Left ventricle myocardium superior (tissue), 1 donor: ENCODE measurements around the gene WNT7B. TPM values are rescaled to one million over a fixed set of nuclear protein-coding genes. Genes with fewer than 3 reads are reported as not detected.
"Not testable (repeated sequence)": the region's sequence is repeated elsewhere in the genome, so short reads cannot be mapped to it uniquely, and the experiment has no call there.

Experiments used
- ATAC-seq: fragments of 200-7000 bp; cut with Tn5 transposase; one replicate; pipeline ENCODE4 v1.9.1; 2020; ENCODE audit warnings: mild to moderate bottlenecking, moderate library complexity
- DNase-seq: peaks from one replicate; pipeline ENCODE4 v3.0.0-alpha.2; 2020
- intact Hi-C: fragments of 100-400 bp; cut with micrococcal nuclease; formaldehyde crosslinking; loops from one replicate; pipeline ENCODE4 v1.11.0; 2022
- total RNA-seq: library from RNA; stranded (reverse); fragmentation: NEBNext Ultra II Directional; extraction: Animal tissue kit (Norgen Biotek cat#: 25700); gene quantifications from one replicate; pipeline ENCODE4 v1.2.1, GENCODE V29; 2021
- donor health status: DM: no; HTN: yes; CAD: no; lungs with severe emphysema.

The WNT7B gene
- total RNA-seq, 1 donor from 2014 or later, result not detected

- no peak for ATAC-seq
- peak; percentile 18 for DNase-seq
- intact Hi-C loops, result loop anchor here (5.0 kb wide), 1 partner anchor 108 kb away; no protein-coding TSS in a partner anchor
These were observed 32.8 kb upstream of the WNT7B start for GRCh38 chr22:46009730-46010129.

DNA sequence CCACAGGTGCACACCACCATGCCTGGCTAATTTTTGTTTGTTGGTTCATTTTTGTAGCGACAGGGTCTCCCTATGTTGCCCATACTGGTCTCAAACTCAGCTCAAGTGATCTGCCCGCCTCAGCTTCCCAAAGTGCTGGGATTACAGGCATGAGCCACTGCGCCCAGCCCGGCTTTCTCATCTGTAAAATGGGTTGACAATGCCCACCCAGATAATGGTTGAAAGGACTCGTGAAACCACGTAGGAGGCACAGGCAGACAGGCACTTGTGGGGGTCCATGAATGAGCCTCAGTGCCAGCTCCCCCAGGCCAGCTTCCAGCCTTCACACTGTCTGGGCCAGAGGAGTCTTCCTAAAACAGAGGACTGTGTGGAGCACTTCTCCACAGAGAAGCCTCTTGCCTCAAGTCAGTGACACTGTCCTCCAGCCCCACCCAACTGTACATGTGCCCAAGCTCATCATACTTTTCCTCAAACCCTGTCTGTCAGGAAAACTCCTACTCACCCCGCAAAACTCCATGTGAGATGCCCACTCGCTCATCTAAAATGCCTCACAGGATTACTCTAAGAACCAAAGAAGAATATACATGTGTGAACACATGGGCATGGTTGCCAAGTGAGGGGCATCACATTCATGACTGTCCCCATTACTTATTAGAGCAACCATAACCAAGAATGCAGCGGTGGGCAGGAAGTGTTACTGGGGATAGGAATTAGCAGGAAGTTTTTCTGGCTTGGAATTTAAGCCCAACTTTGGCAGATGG lies 32.1 kb upstream of the WNT7B start:
- peak; percentile 24 for DNase-seq

GRCh38 chr22:46008291-46008690 lies 31.3 kb upstream of the WNT7B start:
- intact Hi-C loops, result loop anchor here (5.0 kb wide), 1 partner anchor 109 kb away; no protein-coding TSS in a partner anchor
- DNase-seq, result no peak
- no peak for ATAC-seq

More for the DNA sequence above, 32.1 kb upstream of the WNT7B start:
- intact Hi-C loops, result loop anchor here (5.0 kb wide), 1 partner anchor 108 kb away; no protein-coding TSS in a partner anchor
- no peak for ATAC-seq

- peak; percentile 78 for ATAC-seq
- intact Hi-C loops, result loop anchor here (5.0 kb wide), 1 partner anchor 109 kb away; no protein-coding TSS in a partner anchor
- peak; percentile 91 for DNase-seq
These were observed 30.9 kb upstream of the WNT7B start for GRCh38 chr22:46007848-46008261.

GRCh38 chr22:46007003-46007847 lies 30.3 kb upstream of the WNT7B start:
- intact Hi-C loops, result loop anchor here (5.0 kb wide), 1 partner anchor 110 kb away; no protein-coding TSS in a partner anchor
- ATAC-seq (peak; percentile 57), DNase-seq (peak; percentile 76)

- intact Hi-C loops, result loop anchor here (5.0 kb wide), 1 partner anchor 111 kb away; no protein-coding TSS in a partner anchor
- peak; percentile 97 for DNase-seq
- peak; percentile 67 for ATAC-seq
These were observed 29.5 kb upstream of the WNT7B start for GRCh38 chr22:46006379-46007002.

DNA sequence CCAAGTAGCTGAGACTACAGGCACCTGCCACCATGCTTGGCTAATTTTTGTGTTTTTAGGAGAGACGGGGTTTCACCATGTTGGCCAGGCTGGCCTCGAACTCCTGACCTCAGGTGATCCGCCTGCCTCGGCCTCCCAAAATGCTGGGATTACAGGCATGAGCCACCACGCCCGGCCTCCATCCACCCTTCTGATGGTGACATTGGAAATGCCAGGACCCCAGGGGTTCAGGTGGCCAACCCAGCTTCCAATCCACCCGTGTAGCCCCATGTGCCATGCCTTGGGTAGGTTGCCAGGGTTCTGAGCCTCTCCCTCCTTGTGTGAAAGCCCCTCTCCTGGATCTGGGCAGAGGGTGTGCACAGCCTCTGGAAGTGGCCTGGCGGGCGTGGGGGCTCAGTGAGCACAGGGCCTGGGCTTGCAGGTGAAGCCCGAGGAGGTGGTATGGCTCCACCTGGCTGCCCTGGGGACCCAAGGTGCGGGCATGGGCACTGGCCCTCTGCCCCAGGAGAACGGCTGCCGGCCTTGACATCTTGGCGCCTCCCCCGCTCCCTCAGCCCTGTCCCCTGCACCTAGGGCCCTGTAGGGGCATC lies 28.2 kb upstream of the WNT7B start:
- DNase-seq, result peak; percentile 32

GRCh38 chr22:46004105-46004866 lies 27.3 kb upstream of the WNT7B start:
- DNase-seq (peak; percentile 29), ATAC-seq (no peak)
- intact Hi-C loops, result no loop called here

More for the DNA sequence above, 28.2 kb upstream of the WNT7B start:
- not testable (repeated sequence) for ATAC-seq
- intact Hi-C loops, result loop anchor here (5.0 kb wide), 1 partner anchor 112 kb away; no protein-coding TSS in a partner anchor

- no peak for ATAC-seq
These were observed 26.5 kb upstream of the WNT7B start for GRCh38 chr22:46003271-46004091.

DNA sequence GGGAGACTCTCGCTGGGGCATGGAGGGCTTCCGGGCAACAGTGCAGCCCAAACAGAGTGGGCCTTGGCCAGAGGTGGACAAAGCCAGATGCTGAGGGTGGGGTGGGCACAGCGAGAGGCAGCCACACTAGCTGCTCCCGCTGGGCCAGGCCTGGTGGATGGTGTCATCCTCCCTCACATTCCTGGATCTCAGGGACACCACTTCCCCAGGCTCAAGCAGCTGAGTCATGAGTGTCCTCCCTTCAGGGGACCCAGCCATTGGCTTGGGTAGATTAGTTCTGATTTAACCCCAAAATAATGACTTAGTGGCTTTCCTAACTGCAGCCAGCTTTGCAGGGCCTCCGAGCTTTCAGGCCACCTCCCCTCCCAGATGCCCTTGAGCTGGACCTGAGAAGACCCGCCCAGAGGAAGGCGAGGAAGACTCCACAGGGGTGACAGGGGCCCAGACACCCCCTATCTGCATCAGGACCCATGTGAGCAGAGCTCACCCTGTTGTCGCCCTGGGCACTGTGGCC lies 25.9 kb upstream of the WNT7B start:
- intact Hi-C loops, result no loop called here
- ATAC-seq (no peak), DNase-seq (peak; percentile 34)

More at GRCh38 chr22:46003271-46004091, 26.5 kb upstream of the WNT7B start:
- DNase-seq, result peak; percentile 35
- intact Hi-C loops, result no loop called here

DNA sequence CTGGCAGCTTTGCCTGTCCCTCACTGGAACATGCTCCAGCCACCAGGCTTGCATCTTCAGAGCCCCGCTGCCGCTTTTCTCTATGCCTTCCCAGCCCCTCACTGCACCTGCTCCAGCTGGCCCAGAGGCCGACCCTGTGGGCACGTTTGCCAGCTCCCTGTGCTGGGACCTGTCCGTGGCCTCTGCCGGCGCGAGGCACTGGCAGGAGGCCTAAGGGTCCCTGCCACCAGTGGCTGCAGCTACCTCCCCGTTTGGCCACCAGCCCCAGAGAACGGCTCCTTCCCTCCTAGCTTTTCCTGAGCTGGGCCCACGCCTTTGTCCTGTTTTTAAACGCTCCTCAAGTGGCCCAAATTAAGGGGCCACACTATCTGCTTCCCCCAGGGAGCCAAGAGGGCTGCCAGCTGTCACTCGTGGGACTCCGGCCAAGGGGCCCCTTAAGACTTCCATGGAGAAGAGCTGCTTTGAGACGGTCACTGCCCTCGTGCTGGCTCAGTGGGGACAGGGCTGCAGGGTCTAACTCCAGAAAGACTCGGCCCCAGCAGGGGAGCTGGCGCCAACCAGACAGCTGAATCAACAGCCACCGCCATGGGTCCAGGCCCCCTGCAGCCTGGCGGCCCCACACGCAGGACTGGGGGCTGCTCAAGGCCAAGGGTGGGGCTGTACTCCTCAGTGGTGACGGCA lies 24.6 kb upstream of the WNT7B start:
- ATAC-seq (no peak), DNase-seq (peak; percentile 59)
- intact Hi-C loops, result no loop called here

- no peak for DNase-seq
- no peak for ATAC-seq
- intact Hi-C loops, result no loop called here
These were observed 24.1 kb upstream of the WNT7B start for GRCh38 chr22:46001046-46001425.

GRCh38 chr22:46000081-46001027 lies 23.4 kb upstream of the WNT7B start:
- no peak for ATAC-seq
- intact Hi-C loops, result no loop called here
- peak; percentile 25 for DNase-seq

DNA sequence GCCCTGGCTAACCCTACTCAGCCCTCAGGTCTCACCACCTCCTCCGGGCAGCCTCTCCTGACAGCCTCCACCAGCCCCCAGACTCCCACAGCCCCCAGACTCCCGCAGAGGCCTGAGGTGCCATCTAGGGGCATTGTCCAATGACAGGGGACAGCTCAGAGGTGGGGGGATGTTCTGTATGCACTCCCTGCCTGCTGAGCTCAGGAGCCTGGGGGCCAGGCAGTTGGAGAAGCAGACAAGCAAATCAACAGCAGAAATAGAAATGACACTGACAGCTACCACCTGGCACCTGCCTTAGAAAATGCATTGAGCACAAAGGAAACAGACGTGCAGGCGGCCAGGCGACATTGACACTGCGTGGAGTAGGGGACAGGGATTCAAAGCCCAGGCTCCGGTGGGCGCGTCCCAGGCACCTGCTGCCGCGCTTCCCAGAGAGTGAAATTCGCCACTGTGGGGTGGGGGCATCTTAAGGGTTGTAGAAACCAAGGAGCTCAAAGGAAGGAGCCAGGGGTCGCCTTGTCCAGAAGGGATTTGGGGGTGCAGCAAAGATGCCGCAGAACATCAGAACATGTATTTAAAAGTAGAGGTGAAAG lies 22.5 kb upstream of the WNT7B start:
- peak; percentile 20 for DNase-seq
- intact Hi-C loops, result loop anchor here (10.0 kb wide), 1 partner anchor 315 kb away; no protein-coding TSS in a partner anchor

More for the DNA sequence above, 22.5 kb upstream of the WNT7B start:
- ATAC-seq, result no peak
